Caco-2 (cell line): ENCODE measurements around the gene NLGN2. TPM values are rescaled to one million over a fixed set of nuclear protein-coding genes. Genes with fewer than 3 reads are reported as not detected.

Experiments used
- BruUV-seq: library from RNA; stranded (reverse); fragments of 400-500 nt; replicated peaks from 2 replicates; lab custom pipeline; 2021; lab: Mats Ljungman, UMichigan
- CTCF ChIA-PET: fragments of 300-600 bp; sonication (Branson Sonifier 250); formaldehyde crosslinking; loops from one replicate; lab custom pipeline; 2022; ENCODE audit warnings: antibody characterized with exemption; lab: Charles Lee
- POLR2A ChIA-PET: fragments of 300-600 bp; sonication (Branson Sonifier 250); formaldehyde crosslinking; loops from one replicate; lab custom pipeline; 2022; ENCODE audit warnings: antibody characterized with exemption; lab: Charles Lee
- DNase-seq, 2 experiments: peaks; one replicate each; pipeline versions ENCODE4 v3.0.0 to v3.0.0-alpha.2; 2020 to 2022
- H3K27me3 ChIP-seq: replicated peaks from 2 replicates; pipeline ENCODE4 v1.6.0; 2011; ENCODE audit warnings: low read length; ENCODE audit not compliant: control insufficient read depth, insufficient read depth
- H3K36me3 ChIP-seq: 2 replicates; pipeline ENCODE4 v1.5.1; 2011; ENCODE audit warnings: low read length; ENCODE audit not compliant: control insufficient read depth, insufficient read depth
- H3K4me1 ChIP-seq: fragments of 250-450 bp; sonication (Bioruptor Pico); 2 replicates; pipeline ENCODE4 v1.5.1; 2020; ENCODE audit warnings: mild to moderate bottlenecking
- H3K4me3 ChIP-seq: 2 replicates; pipeline ENCODE4 v1.5.1; 2011; ENCODE audit warnings: low read depth, mild to moderate bottlenecking, control low read depth, low read length
- H3K9me3 ChIP-seq: fragments of 250-450 bp; sonication (Bioruptor Pico); 2 replicates; pipeline ENCODE4 v1.5.1; 2020; ENCODE audit warnings: mild to moderate bottlenecking, moderate library complexity
- H3K27ac Mint-ChIP-seq: one replicate; pipeline ENCODE4 v1.8.0; 2022; ENCODE audit warnings: mixed read lengths; ENCODE audit not compliant: unreplicated experiment
- H3K27me3 Mint-ChIP-seq: one replicate; pipeline ENCODE4 v1.8.0; 2022; ENCODE audit warnings: mixed read lengths; ENCODE audit not compliant: insufficient read depth, unreplicated experiment
- H3K36me3 Mint-ChIP-seq: one replicate; pipeline ENCODE4 v1.8.0; 2022; ENCODE audit warnings: mild to moderate bottlenecking, mixed read lengths; ENCODE audit not compliant: insufficient read depth, unreplicated experiment
- H3K4me1 Mint-ChIP-seq: one replicate; pipeline ENCODE4 v1.8.0; 2022; ENCODE audit warnings: low read depth, mixed read lengths; ENCODE audit not compliant: unreplicated experiment
- H3K4me3 Mint-ChIP-seq: one replicate; pipeline ENCODE4 v1.8.0; 2022; ENCODE audit warnings: mild to moderate bottlenecking, moderate library complexity, mixed read lengths; ENCODE audit not compliant: unreplicated experiment
- H3K9me3 Mint-ChIP-seq: one replicate; pipeline ENCODE4 v1.8.0; 2022; ENCODE audit warnings: mixed read lengths; ENCODE audit not compliant: unreplicated experiment
- intact Hi-C: fragments of 100-400 bp; cut with micrococcal nuclease; formaldehyde crosslinking; loops from one replicate; pipeline ENCODE4 v1.10.0; 2022; ENCODE audit not compliant: unreplicated experiment
- total RNA-seq: library from RNA; stranded (reverse); gene quantifications from 2 replicates; pipeline ENCODE4 v1.2.3, GENCODE V29; 2022
- TF ChIP-seq, protein P1 (sequence below), 2 experiments: fragments of 200-600 bp in 1 of 2; IDR thresholded peaks; 1 replicate in 1 of 2; 2 replicates in 1 of 2; pipeline versions ENCODE4 v1.5.1 to v1.8.0; 2011 to 2022; ENCODE audit warnings: antibody characterized with exemption in 1 of 2, control low read depth in 1 of 2, inconsistent platforms in 1 of 2, low read depth in 1 of 2, low read length in 1 of 2, mild to moderate bottlenecking in 1 of 2, moderate library complexity in 1 of 2; ENCODE audit not compliant: insufficient read depth in 1 of 2, severe bottlenecking in 1 of 2, unreplicated experiment in 1 of 2

NLGN2 gene
- total RNA-seq, 1 experiment from 2014 or later: 12.6 TPM

DNA sequence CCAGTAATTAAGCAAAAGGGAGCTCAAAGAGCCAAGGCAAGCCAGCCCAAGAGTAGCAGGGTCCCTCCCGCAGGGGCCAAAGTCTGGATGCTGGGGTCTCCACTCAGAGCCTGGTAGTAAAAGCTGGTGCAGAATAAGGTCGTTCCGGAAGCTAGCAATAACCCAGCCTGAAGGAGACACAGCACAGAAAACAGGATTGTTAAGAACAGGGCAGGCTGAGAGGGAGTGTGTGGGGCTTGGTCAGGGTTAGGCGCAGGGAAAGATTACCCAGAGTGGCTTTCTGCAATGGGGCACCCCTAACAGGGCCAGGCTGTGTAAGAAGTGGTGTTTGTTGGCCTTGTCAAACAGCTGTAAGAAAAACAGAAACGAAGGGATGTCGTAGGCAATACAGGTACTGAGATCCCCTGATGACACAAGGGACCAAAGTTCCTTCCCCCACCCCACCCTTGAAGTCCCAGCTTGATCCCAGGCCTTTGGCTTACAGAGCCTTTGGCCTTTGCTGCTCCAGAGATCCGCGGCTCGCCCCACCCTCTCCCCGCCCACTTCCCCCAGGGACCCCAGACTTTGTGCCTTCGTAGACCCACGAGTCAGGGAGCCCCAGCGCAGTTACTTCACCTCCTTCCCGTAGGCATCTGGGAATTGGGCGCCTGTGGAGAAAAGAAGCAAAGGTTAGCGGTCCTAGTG, 4.5 kb upstream of the NLGN2 start:
- peak; percentile 34 to 74 for DNase-seq
- Histone ChIP-seq H3K4me3 (peak overlapping the region; percentile 40), H3K9me3 (no peaks in the 10 kb centered on the region), H3K36me3 (no peaks in the 10 kb centered on the region), H3K4me1 (no peaks in the 10 kb centered on the region), H3K27me3 (no peaks in the 10 kb centered on the region)
- Mint-ChIP-seq H3K27me3 (no peaks in the 10 kb centered on the region), H3K27ac (peak overlapping the region; percentile 76), H3K4me3 (peak overlapping the region; percentile 76), H3K9me3 (no peaks in the 10 kb centered on the region), H3K36me3 (peaks cover 6% of the 10 kb centered on the region), H3K4me1 (peaks cover 8% of the 10 kb centered on the region)
- ChIA-PET POLR2A (interaction anchor here (1.0 to 2.4 kb wide), 5 partner anchors 9 to 171 kb away, joined by 5 to 38 read pairs (median 11); partner anchors contain the start of genes NEURL4, PLSCR3, TMEM102 and TNK1), CTCF (interaction anchor here (1.2 to 1.8 kb wide), 3 partner anchors 9 to 157 kb away, joined by 6 to 15 read pairs (median 6); partner anchors contain the start of genes PLSCR3 and TMEM102)
- TF ChIP-seq, protein P1, sequence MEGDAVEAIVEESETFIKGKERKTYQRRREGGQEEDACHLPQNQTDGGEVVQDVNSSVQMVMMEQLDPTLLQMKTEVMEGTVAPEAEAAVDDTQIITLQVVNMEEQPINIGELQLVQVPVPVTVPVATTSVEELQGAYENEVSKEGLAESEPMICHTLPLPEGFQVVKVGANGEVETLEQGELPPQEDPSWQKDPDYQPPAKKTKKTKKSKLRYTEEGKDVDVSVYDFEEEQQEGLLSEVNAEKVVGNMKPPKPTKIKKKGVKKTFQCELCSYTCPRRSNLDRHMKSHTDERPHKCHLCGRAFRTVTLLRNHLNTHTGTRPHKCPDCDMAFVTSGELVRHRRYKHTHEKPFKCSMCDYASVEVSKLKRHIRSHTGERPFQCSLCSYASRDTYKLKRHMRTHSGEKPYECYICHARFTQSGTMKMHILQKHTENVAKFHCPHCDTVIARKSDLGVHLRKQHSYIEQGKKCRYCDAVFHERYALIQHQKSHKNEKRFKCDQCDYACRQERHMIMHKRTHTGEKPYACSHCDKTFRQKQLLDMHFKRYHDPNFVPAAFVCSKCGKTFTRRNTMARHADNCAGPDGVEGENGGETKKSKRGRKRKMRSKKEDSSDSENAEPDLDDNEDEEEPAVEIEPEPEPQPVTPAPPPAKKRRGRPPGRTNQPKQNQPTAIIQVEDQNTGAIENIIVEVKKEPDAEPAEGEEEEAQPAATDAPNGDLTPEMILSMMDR (IDR thresholded peaks at IDR 0.05; ENCODE audit: insufficient read depth in 1 of 2, low read depth in 1 of 2, low read length in 1 of 2, severe bottlenecking in 1 of 2, unreplicated experiment in 1 of 2): no peak
- intact Hi-C loops: no loop called here
- TSS peak; percentile 82 for BruUV-seq

DNA sequence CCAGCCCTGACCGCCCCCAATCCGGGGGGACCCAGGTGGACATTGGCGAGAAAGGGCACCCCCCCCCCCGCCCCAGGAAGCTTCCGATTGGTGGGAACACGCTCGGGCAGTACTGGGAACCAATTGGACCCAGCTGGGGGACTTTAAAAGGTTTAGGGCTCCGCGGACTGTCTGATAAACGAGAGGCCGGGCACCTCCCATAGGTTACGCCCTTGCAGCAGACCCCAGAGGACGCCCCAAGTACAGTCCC, 4.0 kb upstream of the NLGN2 start:
- POLR2A ChIA-PET: interaction anchor here (0.5 to 2.4 kb wide), 9 partner anchors 10 to 433 kb away, joined by 3 to 38 read pairs (median 5); partner anchors contain the start of genes NEURL4, PLSCR3, POLR2A and TMEM102
- Histone ChIP-seq H3K36me3 (no peaks in the 10 kb centered on the region), H3K27me3 (no peaks in the 10 kb centered on the region), H3K4me3 (peak overlapping the region; percentile 40), H3K9me3 (no peaks in the 10 kb centered on the region), H3K4me1 (no peaks in the 10 kb centered on the region)
- Mint-ChIP-seq H3K27ac (peak overlapping the region; percentile 76), H3K9me3 (no peaks in the 10 kb centered on the region), H3K4me3 (peak overlapping the region; percentile 76), H3K27me3 (no peaks in the 10 kb centered on the region), H3K36me3 (peaks cover 6% of the 10 kb centered on the region), H3K4me1 (peaks cover 8% of the 10 kb centered on the region)
- DNase-seq: no peak
- BruUV-seq: no TSS peak
- CTCF ChIA-PET: interaction anchor here (0.6 to 1.8 kb wide), 7 partner anchors 9 to 313 kb away, joined by 3 to 15 read pairs (median 6); partner anchors contain the start of genes DNAH2, NEURL4, PLSCR3 and TMEM102
- intact Hi-C loops: no loop called here
- TF ChIP-seq, protein P1 (IDR thresholded peaks at IDR 0.05; ENCODE audit: insufficient read depth in 1 of 2, low read depth in 1 of 2, low read length in 1 of 2, severe bottlenecking in 1 of 2, unreplicated experiment in 1 of 2): no peak

DNA sequence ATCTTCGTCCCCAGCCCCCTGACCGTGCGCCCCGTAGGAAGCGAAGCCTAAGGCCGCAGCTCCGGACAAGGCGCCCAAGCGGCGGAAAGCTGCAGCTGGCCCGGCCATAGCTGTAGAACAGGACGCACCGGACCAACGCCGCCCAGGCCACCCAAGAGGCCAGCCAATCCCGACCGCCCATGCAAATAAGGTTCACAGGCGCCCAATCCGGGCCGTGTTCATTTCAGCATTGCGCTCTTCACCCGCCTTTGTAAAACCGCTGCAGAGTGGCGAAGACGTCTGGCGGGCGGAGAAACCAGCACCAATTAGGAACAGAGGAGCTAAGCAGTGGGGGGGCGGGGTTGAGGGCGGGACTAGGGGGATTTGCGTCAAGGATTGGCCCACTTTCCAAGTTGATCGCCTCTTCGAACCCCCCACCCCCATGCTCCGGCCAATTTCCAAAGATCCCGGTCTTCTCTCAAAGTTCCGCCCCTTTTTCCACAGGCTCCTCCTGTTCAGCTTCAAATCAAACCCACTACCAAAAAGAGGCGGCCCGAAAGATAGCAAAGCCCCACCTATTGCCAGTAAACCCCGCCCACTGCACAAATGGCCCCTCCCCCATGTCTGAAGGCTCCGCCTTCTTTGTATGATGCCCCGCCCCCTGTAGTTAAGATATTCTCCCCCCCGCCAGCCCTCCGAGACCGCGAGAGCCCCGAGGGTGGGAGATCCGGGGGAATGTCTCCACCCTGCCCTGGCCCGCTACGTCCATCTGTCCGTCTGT, 3.5 kb upstream of the NLGN2 start, which contains the start of gene TMEM256:
TMEM256 (minus strand) TSS at position 121 of the 760 bp plus-strand sequence; CDS start at position 108, 13 bp downstream.
- no peaks in the 10 kb centered on the region for H3K27me3 Mint-ChIP-seq
- peak within 1 kb of the TSS; percentile 76 for H3K27ac Mint-ChIP-seq
- H3K36me3 Mint-ChIP-seq: peaks cover 6% of the 10 kb centered on the region
- ChIA-PET POLR2A (interaction anchor here (0.5 to 2.4 kb wide), 12 partner anchors 10 to 433 kb away, joined by 3 to 38 read pairs (median 4); partner anchors contain the start of genes MPDU1, NEURL4, PLSCR3 and POLR2A), CTCF (interaction anchor here (0.6 to 1.8 kb wide), 7 partner anchors 10 to 313 kb away, joined by 3 to 15 read pairs (median 6); partner anchors contain the start of genes DNAH2, NEURL4, PLSCR3 and TMEM102)
- Histone ChIP-seq H3K27me3 (no peaks in the 10 kb centered on the region), H3K36me3 (no peaks in the 10 kb centered on the region), H3K4me3 (peak within 1 kb of the TSS; percentile 53), H3K4me1 (no peaks in the 10 kb centered on the region), H3K9me3 (no peaks in the 10 kb centered on the region)
- DNase-seq: peak; percentile 93 to 96
- H3K4me1 Mint-ChIP-seq: peaks cover 8% of the 10 kb centered on the region
- TF ChIP-seq, protein P1 (IDR thresholded peaks at IDR 0.05; ENCODE audit: insufficient read depth in 1 of 2, low read depth in 1 of 2, low read length in 1 of 2, severe bottlenecking in 1 of 2, unreplicated experiment in 1 of 2): no peak
- intact Hi-C loops: loop anchor here (1.0 to 2.0 kb wide), 3 partner anchors 24 to 53 kb away; partner anchors contain the start of gene TMEM102
- peak within 1 kb of the TSS; percentile 76 for H3K4me3 Mint-ChIP-seq
- H3K9me3 Mint-ChIP-seq: no peaks in the 10 kb centered on the region
- BruUV-seq: no TSS peak
